Fibroblast of pulmonary artery (primary cell): Measurements from ENCODE around the gene FANCC.

ENCODE experiments used
- DNase-seq: peaks from one replicate; pipeline ENCODE4 v3.0.0-alpha.2; 2010; ENCODE audit warnings: low read depth
- H3K4me3 ChIP-seq: replicated peaks from 2 replicates; pipeline ENCODE4 v1.5.1; 2011; ENCODE audit warnings: low read depth, mild to moderate bottlenecking, control low read depth, low read length, moderate library complexity
- TF ChIP-seq, protein P1 (sequence below): IDR thresholded peaks from 2 replicates; pipeline ENCODE4 v1.5.1; 2011; ENCODE audit warnings: mild to moderate bottlenecking, control low read depth, low read length, inconsistent platforms; ENCODE audit errors: missing control alignments

FANCC gene, protein sequence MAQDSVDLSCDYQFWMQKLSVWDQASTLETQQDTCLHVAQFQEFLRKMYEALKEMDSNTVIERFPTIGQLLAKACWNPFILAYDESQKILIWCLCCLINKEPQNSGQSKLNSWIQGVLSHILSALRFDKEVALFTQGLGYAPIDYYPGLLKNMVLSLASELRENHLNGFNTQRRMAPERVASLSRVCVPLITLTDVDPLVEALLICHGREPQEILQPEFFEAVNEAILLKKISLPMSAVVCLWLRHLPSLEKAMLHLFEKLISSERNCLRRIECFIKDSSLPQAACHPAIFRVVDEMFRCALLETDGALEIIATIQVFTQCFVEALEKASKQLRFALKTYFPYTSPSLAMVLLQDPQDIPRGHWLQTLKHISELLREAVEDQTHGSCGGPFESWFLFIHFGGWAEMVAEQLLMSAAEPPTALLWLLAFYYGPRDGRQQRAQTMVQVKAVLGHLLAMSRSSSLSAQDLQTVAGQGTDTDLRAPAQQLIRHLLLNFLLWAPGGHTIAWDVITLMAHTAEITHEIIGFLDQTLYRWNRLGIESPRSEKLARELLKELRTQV

DNA sequence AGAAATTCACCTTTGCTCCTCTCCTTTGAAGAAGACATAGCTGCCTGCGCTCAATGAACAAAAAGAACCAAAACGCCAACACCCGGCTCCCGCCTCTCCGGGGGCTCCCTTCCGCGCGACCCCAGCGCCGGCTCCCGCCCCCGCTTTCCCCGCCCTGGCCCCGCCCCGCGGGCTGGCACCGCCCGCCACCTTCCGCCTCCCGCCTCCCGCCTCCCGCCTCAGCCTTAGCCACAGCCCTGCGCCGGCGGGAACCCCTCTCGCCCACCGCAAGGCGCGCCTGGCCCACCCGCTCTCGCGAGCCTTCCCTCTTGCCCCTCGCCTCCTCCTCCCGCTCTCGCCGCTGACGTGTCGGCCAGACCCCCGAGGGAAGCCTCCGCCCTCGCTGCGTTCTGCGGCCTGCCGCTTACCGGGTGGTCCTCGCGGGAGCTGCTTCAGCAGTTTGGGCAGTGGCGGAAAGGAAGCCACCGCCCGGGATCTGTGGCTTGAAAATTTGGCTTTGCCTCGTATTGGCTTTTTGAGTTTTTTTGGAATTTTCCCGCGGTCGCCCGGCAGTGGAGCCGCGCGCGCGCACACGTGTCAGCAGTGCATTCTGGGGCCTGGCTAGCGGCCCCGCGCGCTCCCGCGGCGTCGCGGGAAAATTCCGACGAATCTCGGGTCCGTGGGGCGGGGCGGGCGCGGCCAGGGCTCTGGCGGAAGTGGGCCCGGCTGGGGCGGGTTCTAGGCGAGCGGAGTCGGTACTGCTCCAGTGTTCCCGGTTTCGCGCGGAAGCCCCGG, at the start of gene FANCC:
Gene FANCC (minus strand): TSS at position 591 of the 774 bp plus-strand sequence. CDS start 68,418 bp downstream, outside the sequence.
- TF ChIP-seq, protein P1, sequence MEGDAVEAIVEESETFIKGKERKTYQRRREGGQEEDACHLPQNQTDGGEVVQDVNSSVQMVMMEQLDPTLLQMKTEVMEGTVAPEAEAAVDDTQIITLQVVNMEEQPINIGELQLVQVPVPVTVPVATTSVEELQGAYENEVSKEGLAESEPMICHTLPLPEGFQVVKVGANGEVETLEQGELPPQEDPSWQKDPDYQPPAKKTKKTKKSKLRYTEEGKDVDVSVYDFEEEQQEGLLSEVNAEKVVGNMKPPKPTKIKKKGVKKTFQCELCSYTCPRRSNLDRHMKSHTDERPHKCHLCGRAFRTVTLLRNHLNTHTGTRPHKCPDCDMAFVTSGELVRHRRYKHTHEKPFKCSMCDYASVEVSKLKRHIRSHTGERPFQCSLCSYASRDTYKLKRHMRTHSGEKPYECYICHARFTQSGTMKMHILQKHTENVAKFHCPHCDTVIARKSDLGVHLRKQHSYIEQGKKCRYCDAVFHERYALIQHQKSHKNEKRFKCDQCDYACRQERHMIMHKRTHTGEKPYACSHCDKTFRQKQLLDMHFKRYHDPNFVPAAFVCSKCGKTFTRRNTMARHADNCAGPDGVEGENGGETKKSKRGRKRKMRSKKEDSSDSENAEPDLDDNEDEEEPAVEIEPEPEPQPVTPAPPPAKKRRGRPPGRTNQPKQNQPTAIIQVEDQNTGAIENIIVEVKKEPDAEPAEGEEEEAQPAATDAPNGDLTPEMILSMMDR: no peak
- peak; percentile 83 for DNase-seq
- H3K4me3 ChIP-seq: peak within 1 kb of the TSS; percentile 95

DNA sequence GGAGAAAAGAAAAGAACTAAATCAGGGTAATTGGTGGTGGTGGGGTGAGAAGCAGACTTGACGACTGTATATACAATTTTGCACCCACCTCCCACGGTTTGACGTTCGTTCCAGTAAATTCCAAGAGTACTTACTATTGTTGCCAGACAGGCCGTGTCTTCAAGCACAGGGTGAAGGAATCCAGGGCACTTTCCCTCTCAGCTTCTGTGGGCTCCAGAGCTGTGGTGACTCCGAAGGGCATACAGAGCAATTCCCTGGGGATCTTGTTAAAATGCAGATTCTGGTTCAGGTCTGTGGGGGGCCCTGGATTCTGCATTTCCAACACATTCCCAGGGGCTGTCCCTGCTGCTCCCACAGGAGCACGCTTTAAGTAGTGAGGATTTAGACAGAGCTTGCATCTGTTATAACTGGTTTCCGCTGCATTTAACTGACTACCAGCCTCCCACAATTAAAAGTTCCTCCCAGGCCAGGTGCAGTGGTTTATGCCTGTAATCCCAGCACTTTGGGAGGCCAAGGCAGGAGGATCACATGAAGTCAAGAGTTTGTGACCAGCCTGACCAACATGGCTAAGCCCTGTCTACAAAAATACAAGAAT, 49.3 kb upstream of the FANCC start:
- H3K4me3 ChIP-seq: no peak overlapping the region
- TF ChIP-seq, protein P1: no peak
- DNase-seq: peak; percentile 16

DNA sequence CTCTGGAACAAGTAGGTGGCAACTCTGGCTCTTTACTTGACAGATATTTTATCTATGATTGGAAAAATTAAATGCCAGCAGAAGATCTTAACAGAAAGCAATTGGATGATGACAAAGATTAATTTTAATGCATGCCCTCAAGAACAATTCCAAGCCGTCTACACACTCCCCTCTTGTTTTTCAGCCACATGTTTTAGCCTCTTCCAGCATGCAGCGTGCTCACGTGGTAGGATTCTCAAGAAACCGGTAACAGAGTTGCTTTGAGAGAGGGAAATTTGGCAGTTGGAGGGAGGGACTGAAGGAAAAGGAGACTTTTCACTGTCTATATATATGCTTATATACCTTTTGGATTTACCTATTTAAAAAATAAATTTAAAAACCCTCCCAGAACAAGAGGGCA, 48.3 kb upstream of the FANCC start:
- DNase-seq: no peak
- TF ChIP-seq, protein P1: no peak
- no peak overlapping the region for H3K4me3 ChIP-seq

DNA sequence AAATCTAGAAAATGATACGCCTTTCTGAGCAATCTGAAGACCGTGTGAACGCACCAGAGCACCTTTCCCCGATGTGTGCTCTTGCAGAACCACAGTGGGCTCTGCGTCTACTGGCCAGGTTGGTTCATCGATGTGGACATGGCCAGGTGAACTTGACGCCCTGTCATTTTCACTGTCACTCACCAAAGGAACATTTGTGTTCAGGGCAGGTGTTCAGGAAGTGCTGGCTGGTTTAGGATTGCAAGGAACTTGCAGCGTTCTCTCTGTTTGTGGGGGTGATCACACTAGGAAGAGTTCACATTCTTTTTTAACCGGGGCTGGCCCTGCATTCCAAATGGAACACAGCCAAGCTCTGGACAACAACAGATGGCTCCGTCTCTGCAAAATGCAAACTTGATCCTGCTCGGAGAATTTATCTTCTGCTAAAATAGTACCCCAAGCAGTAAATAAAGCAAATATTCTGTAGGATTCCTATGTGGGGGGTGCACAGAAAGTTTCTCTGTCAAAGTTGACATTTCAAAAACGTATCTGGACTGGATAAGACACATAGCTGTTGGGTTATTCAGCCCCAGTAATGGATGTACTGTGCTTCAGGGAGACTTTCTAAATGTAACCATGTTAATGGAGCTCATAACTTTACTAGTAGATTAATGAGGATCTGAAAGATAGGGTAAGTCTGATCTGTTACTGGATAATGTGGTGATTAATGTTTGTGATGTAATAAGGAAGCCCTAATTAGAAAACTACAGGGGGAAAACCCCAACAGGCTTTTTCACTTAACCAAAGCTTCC, 45.7 kb upstream of the FANCC start:
- peak; percentile 4 for DNase-seq
- TF ChIP-seq, protein P1: no peak
- no peak overlapping the region for H3K4me3 ChIP-seq

DNA sequence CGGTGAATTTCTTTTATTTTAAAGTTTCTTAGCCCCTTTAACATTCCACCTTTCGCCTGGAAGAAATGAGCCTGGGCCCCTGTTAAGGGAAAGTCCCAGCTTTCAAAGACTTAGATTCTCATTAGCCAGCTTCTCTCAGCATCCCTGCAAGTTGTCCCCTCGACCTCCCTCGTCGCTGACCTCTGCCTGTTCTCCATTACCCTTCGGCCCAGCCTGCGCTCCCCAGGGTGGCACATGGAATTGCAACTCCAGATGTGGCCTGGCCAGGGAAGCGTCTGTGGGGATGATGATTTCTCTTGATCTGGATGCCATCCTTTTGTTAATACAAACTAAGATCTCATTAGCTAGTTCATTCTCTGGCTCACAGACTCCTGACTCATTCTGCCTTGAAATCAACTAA, 43.4 kb upstream of the FANCC start:
- TF ChIP-seq, protein P1: no peak
- no peak overlapping the region for H3K4me3 ChIP-seq
- no peak for DNase-seq

DNA sequence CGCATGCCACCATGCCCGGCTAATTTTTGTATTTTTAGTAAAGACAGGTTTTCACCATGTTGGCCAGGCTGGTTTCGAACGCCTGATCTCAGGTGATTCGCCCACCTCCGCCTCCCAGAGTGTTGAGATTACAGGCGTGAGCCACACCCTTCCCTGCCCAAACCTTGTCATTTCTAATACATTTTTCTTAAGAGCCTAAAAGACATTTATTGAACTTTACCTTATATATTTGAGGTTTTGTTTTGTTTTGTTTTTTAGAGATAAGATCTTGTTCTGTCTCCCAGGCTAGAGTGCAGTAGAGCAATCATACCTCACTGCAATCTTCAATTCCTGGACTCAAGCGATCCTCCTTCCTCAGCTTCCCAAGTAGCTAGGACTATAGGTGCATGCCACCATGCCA, 39.8 kb upstream of the FANCC start:
- no peak overlapping the region for H3K4me3 ChIP-seq
- TF ChIP-seq, protein P1: no peak
- DNase-seq: no peak
